Measurements from ENCODE around the gene SASH1.

Gene SASH1

DNA sequence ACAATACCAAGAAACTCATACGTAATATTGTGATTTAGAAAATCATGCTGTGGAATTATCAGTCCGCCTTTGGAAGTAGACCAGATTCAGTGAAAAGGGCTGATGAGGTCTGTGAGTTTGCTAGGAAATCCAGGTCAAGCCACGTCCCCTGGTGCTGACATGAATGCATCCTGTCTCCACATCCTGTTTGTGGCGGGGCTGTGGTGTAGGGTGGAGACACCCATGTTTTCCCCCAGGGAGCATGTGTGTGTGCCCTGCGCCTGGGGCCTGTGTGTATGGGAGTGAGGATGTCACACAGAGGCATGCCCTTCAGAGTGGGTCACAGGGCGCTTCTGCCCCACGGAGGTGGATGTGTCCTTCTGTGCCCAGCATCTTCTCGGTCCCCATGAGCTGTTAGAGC, 109.1 kb downstream of the SASH1 start:
- TF ChIP-seq, protein P1, sequence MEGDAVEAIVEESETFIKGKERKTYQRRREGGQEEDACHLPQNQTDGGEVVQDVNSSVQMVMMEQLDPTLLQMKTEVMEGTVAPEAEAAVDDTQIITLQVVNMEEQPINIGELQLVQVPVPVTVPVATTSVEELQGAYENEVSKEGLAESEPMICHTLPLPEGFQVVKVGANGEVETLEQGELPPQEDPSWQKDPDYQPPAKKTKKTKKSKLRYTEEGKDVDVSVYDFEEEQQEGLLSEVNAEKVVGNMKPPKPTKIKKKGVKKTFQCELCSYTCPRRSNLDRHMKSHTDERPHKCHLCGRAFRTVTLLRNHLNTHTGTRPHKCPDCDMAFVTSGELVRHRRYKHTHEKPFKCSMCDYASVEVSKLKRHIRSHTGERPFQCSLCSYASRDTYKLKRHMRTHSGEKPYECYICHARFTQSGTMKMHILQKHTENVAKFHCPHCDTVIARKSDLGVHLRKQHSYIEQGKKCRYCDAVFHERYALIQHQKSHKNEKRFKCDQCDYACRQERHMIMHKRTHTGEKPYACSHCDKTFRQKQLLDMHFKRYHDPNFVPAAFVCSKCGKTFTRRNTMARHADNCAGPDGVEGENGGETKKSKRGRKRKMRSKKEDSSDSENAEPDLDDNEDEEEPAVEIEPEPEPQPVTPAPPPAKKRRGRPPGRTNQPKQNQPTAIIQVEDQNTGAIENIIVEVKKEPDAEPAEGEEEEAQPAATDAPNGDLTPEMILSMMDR (IDR thresholded peaks at IDR 0.05; ENCODE audit: insufficient read depth, low read length, poor library complexity, severe bottlenecking), result no peak
- no peak for TF ChIP-seq EZH2phosphoT487 (conservative IDR thresholded peaks at IDR 0.05; ENCODE audit: low read length)
- H3K4me3 ChIP-seq (ENCODE audit: insufficient read depth, low read length, poor library complexity, severe bottlenecking), result no peak overlapping the region
- no peak overlapping the region for H3K4me2 ChIP-seq (ENCODE audit: low read depth, low read length, poor library complexity, severe bottlenecking)
- no peaks in the 10 kb centered on the region for H3K36me3 ChIP-seq (ENCODE audit: low read length)
- H3F3A ChIP-seq (ENCODE audit: insufficient read depth), result no peaks in the 10 kb centered on the region
- H3K27me3 ChIP-seq (ENCODE audit: low read length), result no peaks in the 10 kb centered on the region
- no peaks in the 10 kb centered on the region for H3K9me2 ChIP-seq (replicated peaks; ENCODE audit: insufficient read depth, low read length)
- no peaks in the 10 kb centered on the region for H3K9me3 ChIP-seq (ENCODE audit: insufficient read depth, low read length)
- H3K27ac ChIP-seq (ENCODE audit: low read depth, low read length), result no peak overlapping the region
- H4K20me1 ChIP-seq (ENCODE audit: low read depth, low read length), result no peaks in the 10 kb centered on the region
- H2AFZ ChIP-seq (ENCODE audit: low read depth, low read length, severe bottlenecking), result no peak overlapping the region
- no peak overlapping the region for H3K9ac ChIP-seq (ENCODE audit: low read length)
- H3K79me2 ChIP-seq (ENCODE audit: insufficient read depth, low read length), result no peaks in the 10 kb centered on the region

GRCh38 chr6:148452876-148453275, 110.2 kb downstream of the SASH1 start:
- Histone ChIP-seq H3K36me3 (ENCODE audit: low read length) (no peaks in the 10 kb centered on the region), H3K27ac (ENCODE audit: low read depth, low read length) (no peak overlapping the region), H3K9me3 (ENCODE audit: insufficient read depth, low read length) (no peaks in the 10 kb centered on the region), H3K9me2 (replicated peaks; ENCODE audit: insufficient read depth, low read length) (no peaks in the 10 kb centered on the region), H3K4me2 (ENCODE audit: low read depth, low read length, poor library complexity, severe bottlenecking) (no peak overlapping the region), H3K27me3 (ENCODE audit: low read length) (no peaks in the 10 kb centered on the region), H3F3A (ENCODE audit: insufficient read depth) (no peaks in the 10 kb centered on the region), H4K20me1 (ENCODE audit: low read depth, low read length) (no peaks in the 10 kb centered on the region), H3K79me2 (ENCODE audit: insufficient read depth, low read length) (no peaks in the 10 kb centered on the region), H2AFZ (ENCODE audit: low read depth, low read length, severe bottlenecking) (no peak overlapping the region), H3K9ac (ENCODE audit: low read length) (no peak overlapping the region), H3K4me3 (ENCODE audit: insufficient read depth, low read length, poor library complexity, severe bottlenecking) (no peak overlapping the region)
- TF ChIP-seq, protein P1 (IDR thresholded peaks at IDR 0.05; ENCODE audit: insufficient read depth, low read length, poor library complexity, severe bottlenecking), result no peak
- TF ChIP-seq EZH2phosphoT487 (conservative IDR thresholded peaks at IDR 0.05; ENCODE audit: low read length), result no peak

DNA sequence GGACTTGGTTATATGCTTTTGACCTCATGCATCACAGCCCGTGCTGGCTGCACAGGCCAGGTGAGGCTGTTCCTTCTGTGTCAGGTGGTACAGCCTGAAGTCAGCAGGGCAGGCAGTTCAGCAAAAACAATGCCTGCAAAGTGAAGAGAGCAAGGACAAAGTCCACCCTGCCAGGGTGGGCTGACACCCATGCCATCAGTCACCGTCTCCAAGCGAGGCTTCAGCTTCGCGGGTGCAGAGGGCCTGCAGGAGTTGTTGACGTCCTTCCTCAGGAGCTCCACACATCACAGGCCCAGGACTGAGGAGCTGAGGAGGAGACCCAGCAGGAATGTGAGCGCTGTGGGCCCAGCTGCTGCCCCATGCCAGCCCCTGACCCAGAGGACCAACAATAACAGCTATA, 111.3 kb downstream of the SASH1 start:
- Histone ChIP-seq H3K4me3 (ENCODE audit: insufficient read depth, low read length, poor library complexity, severe bottlenecking) (no peak overlapping the region), H3K27me3 (ENCODE audit: low read length) (no peaks in the 10 kb centered on the region), H3K9me3 (ENCODE audit: insufficient read depth, low read length) (no peaks in the 10 kb centered on the region), H3K79me2 (ENCODE audit: insufficient read depth, low read length) (no peaks in the 10 kb centered on the region), H4K20me1 (ENCODE audit: low read depth, low read length) (no peaks in the 10 kb centered on the region), H3K27ac (ENCODE audit: low read depth, low read length) (no peak overlapping the region), H2AFZ (ENCODE audit: low read depth, low read length, severe bottlenecking) (no peak overlapping the region), H3F3A (ENCODE audit: insufficient read depth) (no peaks in the 10 kb centered on the region), H3K36me3 (ENCODE audit: low read length) (no peaks in the 10 kb centered on the region), H3K4me2 (ENCODE audit: low read depth, low read length, poor library complexity, severe bottlenecking) (no peak overlapping the region), H3K9ac (ENCODE audit: low read length) (no peak overlapping the region), H3K9me2 (replicated peaks; ENCODE audit: insufficient read depth, low read length) (no peaks in the 10 kb centered on the region)
- TF ChIP-seq, protein P1 (IDR thresholded peaks at IDR 0.05; ENCODE audit: insufficient read depth, low read length, poor library complexity, severe bottlenecking), result no peak
- TF ChIP-seq EZH2phosphoT487 (conservative IDR thresholded peaks at IDR 0.05; ENCODE audit: low read length), result no peak

Measured in SU-DHL-6 (cell line).